Liver (tissue), 9 donors: ENCODE measurements around the gene POLR2L. TPM values are rescaled to one million over a fixed set of nuclear protein-coding genes. Genes with fewer than 3 reads are reported as not detected.

Experiments
- DNase-seq: peaks from one replicate; pipeline ENCODE4 v3.0.0-alpha.2; 2017; ENCODE audit warnings: low spot score
- H3K27ac ChIP-seq, 2 donors: one replicate each; pipeline ENCODE4 v1.7.0; 2013; ENCODE audit warnings: inconsistent platforms in 2 of 2, low read length in 2 of 2, control low read depth in 1 of 2, low read depth in 1 of 2, mild to moderate bottlenecking in 1 of 2
- H3K27me3 ChIP-seq, 4 donors: one replicate each; pipeline versions ENCODE4 v1.6.1 to v1.7.0; 2013; ENCODE audit warnings: low read length in 3 of 4, inconsistent platforms in 1 of 4, mild to moderate bottlenecking in 1 of 4, moderate library complexity in 1 of 4; ENCODE audit not compliant: control insufficient read depth in 4 of 4, insufficient read depth in 4 of 4
- H3K36me3 ChIP-seq, 4 donors: one replicate each; pipeline versions ENCODE4 v1.6.1 to v1.7.0; 2013; ENCODE audit warnings: low read length in 3 of 4, mild to moderate bottlenecking in 3 of 4, low read depth in 1 of 4, moderate library complexity in 1 of 4; ENCODE audit not compliant: control insufficient read depth in 4 of 4, insufficient read depth in 3 of 4
- H3K4me1 ChIP-seq, 4 donors: one replicate each; pipeline versions ENCODE4 v1.6.1 to v1.7.0; 2013; ENCODE audit warnings: low read length in 3 of 4, mild to moderate bottlenecking in 3 of 4, moderate library complexity in 1 of 4; ENCODE audit not compliant: control insufficient read depth in 4 of 4, insufficient read depth in 4 of 4
- H3K4me3 ChIP-seq, 3 donors: one replicate each; pipeline versions ENCODE4 v1.6.1 to v1.7.0; 2013; ENCODE audit warnings: low read length in 3 of 3, control low read depth in 1 of 3, low read depth in 1 of 3, mild to moderate bottlenecking in 1 of 3
- H3K9ac ChIP-seq, 2 donors: one replicate each; pipeline ENCODE4 v1.7.0; 2013; ENCODE audit warnings: low read length in 2 of 2, mild to moderate bottlenecking in 2 of 2, moderate library complexity in 2 of 2, control low read depth in 1 of 2, low read depth in 1 of 2
- H3K9me3 ChIP-seq, 4 donors: one replicate each; pipeline versions ENCODE4 v1.6.1 to v1.7.0; 2013; ENCODE audit warnings: low read length in 3 of 4; ENCODE audit not compliant: control insufficient read depth in 4 of 4
- EGR1 ChIP-seq, 2 donors: IDR thresholded peaks; 2 replicates each; pipeline ENCODE4 v1.6.1; 2016 to 2018; ENCODE audit warnings: antibody characterized with exemption in 2 of 2, low read depth in 2 of 2
- FOXA1 ChIP-seq: IDR thresholded peaks from 2 replicates; pipeline ENCODE4 v1.6.1; 2016; ENCODE audit warnings: antibody characterized with exemption
- FOXA2 ChIP-seq: IDR thresholded peaks from 2 replicates; pipeline ENCODE4 v1.6.1; 2016; ENCODE audit warnings: antibody characterized with exemption
- GABPA ChIP-seq, 2 donors: IDR thresholded peaks in 1 of 2; conservative IDR thresholded peaks in 1 of 2; 2 replicates each; pipeline ENCODE4 v1.6.1; 2016; ENCODE audit warnings: antibody characterized with exemption in 2 of 2, mild to moderate bottlenecking in 1 of 2, moderate library complexity in 1 of 2
- HNF4A ChIP-seq, 2 donors: conservative IDR thresholded peaks; 2 replicates each; pipeline ENCODE4 v1.6.1; 2016; ENCODE audit warnings: antibody characterized with exemption in 2 of 2, mild to moderate bottlenecking in 2 of 2
- HNF4G ChIP-seq: IDR thresholded peaks from 2 replicates; pipeline ENCODE4 v1.6.1; 2016; ENCODE audit warnings: antibody characterized with exemption
- JUND ChIP-seq, 2 donors: IDR thresholded peaks; 2 replicates each; pipeline ENCODE4 v1.6.1; 2016; ENCODE audit warnings: antibody characterized with exemption in 2 of 2
- MAX ChIP-seq: IDR thresholded peaks from 2 replicates; pipeline ENCODE4 v1.6.1; 2016; ENCODE audit warnings: antibody characterized with exemption
- NR2F2 ChIP-seq: IDR thresholded peaks from 2 replicates; pipeline ENCODE4 v1.6.1; 2016; ENCODE audit warnings: antibody characterized with exemption
- RAD21 ChIP-seq, 2 donors: IDR thresholded peaks; 2 replicates each; pipeline ENCODE4 v1.6.1; 2016; ENCODE audit warnings: antibody characterized with exemption in 2 of 2, mild to moderate bottlenecking in 2 of 2
- REST ChIP-seq: IDR thresholded peaks from 2 replicates; pipeline ENCODE4 v1.6.1; 2016; ENCODE audit warnings: antibody characterized with exemption, mild to moderate bottlenecking
- RXRA ChIP-seq, 2 donors: IDR thresholded peaks; 2 replicates each; pipeline ENCODE4 v1.6.1; 2017 to 2018; ENCODE audit warnings: antibody characterized with exemption in 2 of 2, mild to moderate bottlenecking in 1 of 2
- SP1 ChIP-seq: IDR thresholded peaks from 2 replicates; pipeline ENCODE4 v1.6.1; 2018; ENCODE audit warnings: antibody characterized with exemption, mild to moderate bottlenecking
- TAF1 ChIP-seq: conservative IDR thresholded peaks from 2 replicates; pipeline ENCODE4 v1.6.1; 2016; ENCODE audit warnings: antibody characterized with exemption, mild to moderate bottlenecking
- YY1 ChIP-seq: IDR thresholded peaks from 2 replicates; pipeline ENCODE4 v1.6.1; 2016; ENCODE audit warnings: antibody characterized with exemption, mild to moderate bottlenecking
- ZBTB33 ChIP-seq: IDR thresholded peaks from 2 replicates; pipeline ENCODE4 v1.6.1; 2016; ENCODE audit warnings: antibody characterized with exemption
- WGBS: extraction: QIAGEN DNeasy Blood & Tissue Kit; methylation state at CpG from one replicate; pipeline ENCODE4 v1.1.7; 2013; 5-methylcytosine and 5-hydroxymethylcytosine counted together
- polyA plus RNA-seq, 2 donors: library from polyadenylated mRNA; stranded (reverse) in 1 of 2; unstranded in 1 of 2; fragments of 200-250 nt in 1 of 2; fragments of >200 nt in 1 of 2; fragmentation: Nextera tagmentation in 1 of 2; extraction: Ambion mirVana in 1 of 2; gene quantifications; one replicate each; pipeline versions ENCODE4 v1.2.1 to v1.2.3, GENCODE V29; 2013 to 2015
- total RNA-seq, 2 donors: library from RNA; depleted of rRNA; stranded (reverse); fragments of >200 nt; gene quantifications; one replicate each; pipeline ENCODE4 v1.2.3, GENCODE V29; 2014
- TF ChIP-seq, protein P1 (sequence below): fragments of 150-350 bp; IDR thresholded peaks from 2 replicates; pipeline ENCODE4 v1.5.1; 2017; ENCODE audit warnings: improper control_type of control experiment, low read depth, low read length; ENCODE audit not compliant: missing input control
- TF ChIP-seq, protein P2 (sequence below): IDR thresholded peaks from 2 replicates; pipeline ENCODE4 v1.6.1; 2016; ENCODE audit warnings: antibody characterized with exemption
- donor health status: healthy.
- donor health status: healthy.
- donor health status: healthy.
- donor health status: healthy.
- donor health status: healthy.

Gene POLR2L
- total RNA-seq (10 to 100 TPM; 28.1 to 60.4 TPM), polyA plus RNA-seq (100 to 1,000 TPM; 152 to 230 TPM)

DNA sequence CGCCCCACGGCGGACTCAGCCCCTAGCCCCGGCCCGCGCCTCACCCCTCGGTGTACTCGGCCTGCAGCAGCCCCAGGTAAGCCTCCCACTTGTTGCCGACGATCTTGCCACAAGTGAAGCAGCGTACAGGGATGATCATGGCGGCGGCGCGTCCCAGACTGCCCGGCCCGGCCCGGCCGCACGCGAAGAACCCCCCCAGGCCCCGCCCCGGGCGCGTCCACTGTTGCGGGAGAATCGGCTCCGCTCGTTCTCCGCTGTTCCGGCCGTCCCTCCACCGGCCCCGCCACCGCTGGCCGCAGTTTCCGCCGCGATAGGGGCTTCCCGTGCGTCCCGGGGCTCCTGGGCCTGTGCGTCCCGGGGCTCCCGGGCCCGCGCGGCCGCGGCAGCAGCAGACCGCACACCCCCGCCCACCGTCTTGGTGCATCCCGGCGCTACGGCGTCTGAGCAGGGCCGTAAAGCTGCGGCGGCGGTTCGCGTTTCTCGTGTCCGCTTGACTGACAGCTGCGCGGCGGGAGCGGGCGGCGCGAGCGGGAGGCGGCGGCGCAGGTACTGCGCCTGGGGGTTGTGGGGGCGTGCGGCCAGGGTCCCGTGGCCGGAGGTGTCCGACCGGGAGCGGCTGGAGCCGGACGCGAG is at the start of gene POLR2L, which contains the start of gene TSPAN4:
POLR2L (minus strand) TSS at position 160 of the 633 bp plus-strand sequence; CDS start at position 139, 21 bp downstream.
TSPAN4 (plus strand) TSS at position 483 of the 633 bp plus-strand sequence. CDS start 7,453 bp downstream, outside the sequence.
- H3K27me3 ChIP-seq = no peaks in the 10 kb centered on the region
- peaks cover 18 to 56% (median 34%) of the 10 kb centered on the region in 4 donors for H3K4me1 ChIP-seq
- peak within 1 kb of the TSS; percentile 76 to 90 for H3K27ac ChIP-seq
- H3K36me3 ChIP-seq = peaks cover 2 to 20% (median 7%) of the 10 kb centered on the region in 4 donors
- peak; percentile 18 for TF ChIP-seq MAX
- no peak for TF ChIP-seq JUND (IDR thresholded peaks at IDR 0.05)
- H3K9me3 ChIP-seq = no peaks in the 10 kb centered on the region
- DNase-seq = peak; percentile 93
- peak within 1 kb of the TSS; percentile 69 to 89 for H3K9ac ChIP-seq
- H3K4me3 ChIP-seq = peak within 1 kb of the TSS; percentile 96 to 100 (median 97)
- WGBS = under 1% methylated on average over 87 of the region's 87 CpGs

- H3K27ac ChIP-seq = no peak overlapping the region
- H3K9me3 ChIP-seq = no peaks in the 10 kb centered on the region
- no peak for DNase-seq
- WGBS = 90% methylated on average over 27 of the region's 27 CpGs
- H3K4me1 ChIP-seq = no peaks in the 10 kb centered on the region
- no peak overlapping the region for H3K4me3 ChIP-seq
- TF ChIP-seq HNF4A (conservative IDR thresholded peaks at IDR 0.05) (no peak), EGR1 (IDR thresholded peaks at IDR 0.05; ENCODE audit: low read depth in 2 of 2) (no peak), RAD21 (IDR thresholded peaks at IDR 0.05) (no peak), REST (no peak), RXRA (IDR thresholded peaks at IDR 0.05) (no peak), YY1 (no peak), ZBTB33 (no peak), TAF1 (no peak), FOXA2 (no peak), NR2F2 (no peak), JUND (IDR thresholded peaks at IDR 0.05) (no peak), MAX (no peak), FOXA1 (no peak), SP1 (no peak), GABPA (IDR thresholded peaks at IDR 0.05 in 1 of 2, conservative IDR thresholded peaks at IDR 0.05 in 1 of 2) (no peak), HNF4G (no peak)
- TF ChIP-seq, protein P1, sequence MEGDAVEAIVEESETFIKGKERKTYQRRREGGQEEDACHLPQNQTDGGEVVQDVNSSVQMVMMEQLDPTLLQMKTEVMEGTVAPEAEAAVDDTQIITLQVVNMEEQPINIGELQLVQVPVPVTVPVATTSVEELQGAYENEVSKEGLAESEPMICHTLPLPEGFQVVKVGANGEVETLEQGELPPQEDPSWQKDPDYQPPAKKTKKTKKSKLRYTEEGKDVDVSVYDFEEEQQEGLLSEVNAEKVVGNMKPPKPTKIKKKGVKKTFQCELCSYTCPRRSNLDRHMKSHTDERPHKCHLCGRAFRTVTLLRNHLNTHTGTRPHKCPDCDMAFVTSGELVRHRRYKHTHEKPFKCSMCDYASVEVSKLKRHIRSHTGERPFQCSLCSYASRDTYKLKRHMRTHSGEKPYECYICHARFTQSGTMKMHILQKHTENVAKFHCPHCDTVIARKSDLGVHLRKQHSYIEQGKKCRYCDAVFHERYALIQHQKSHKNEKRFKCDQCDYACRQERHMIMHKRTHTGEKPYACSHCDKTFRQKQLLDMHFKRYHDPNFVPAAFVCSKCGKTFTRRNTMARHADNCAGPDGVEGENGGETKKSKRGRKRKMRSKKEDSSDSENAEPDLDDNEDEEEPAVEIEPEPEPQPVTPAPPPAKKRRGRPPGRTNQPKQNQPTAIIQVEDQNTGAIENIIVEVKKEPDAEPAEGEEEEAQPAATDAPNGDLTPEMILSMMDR = no peak
- TF ChIP-seq, protein P2, sequence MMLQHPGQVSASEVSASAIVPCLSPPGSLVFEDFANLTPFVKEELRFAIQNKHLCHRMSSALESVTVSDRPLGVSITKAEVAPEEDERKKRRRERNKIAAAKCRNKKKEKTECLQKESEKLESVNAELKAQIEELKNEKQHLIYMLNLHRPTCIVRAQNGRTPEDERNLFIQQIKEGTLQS = no peak
- peaks cover 3 to 29% (median 9%) of the 10 kb centered on the region in 4 donors for H3K36me3 ChIP-seq
- no peaks in the 10 kb centered on the region for H3K27me3 ChIP-seq
- H3K9ac ChIP-seq = no peak overlapping the region
Measured at GRCh38 chr11:890794-891540, 48.6 kb upstream of the POLR2L start.
